ENCODE data around the gene ATN1.

Gene ATN1

DNA sequence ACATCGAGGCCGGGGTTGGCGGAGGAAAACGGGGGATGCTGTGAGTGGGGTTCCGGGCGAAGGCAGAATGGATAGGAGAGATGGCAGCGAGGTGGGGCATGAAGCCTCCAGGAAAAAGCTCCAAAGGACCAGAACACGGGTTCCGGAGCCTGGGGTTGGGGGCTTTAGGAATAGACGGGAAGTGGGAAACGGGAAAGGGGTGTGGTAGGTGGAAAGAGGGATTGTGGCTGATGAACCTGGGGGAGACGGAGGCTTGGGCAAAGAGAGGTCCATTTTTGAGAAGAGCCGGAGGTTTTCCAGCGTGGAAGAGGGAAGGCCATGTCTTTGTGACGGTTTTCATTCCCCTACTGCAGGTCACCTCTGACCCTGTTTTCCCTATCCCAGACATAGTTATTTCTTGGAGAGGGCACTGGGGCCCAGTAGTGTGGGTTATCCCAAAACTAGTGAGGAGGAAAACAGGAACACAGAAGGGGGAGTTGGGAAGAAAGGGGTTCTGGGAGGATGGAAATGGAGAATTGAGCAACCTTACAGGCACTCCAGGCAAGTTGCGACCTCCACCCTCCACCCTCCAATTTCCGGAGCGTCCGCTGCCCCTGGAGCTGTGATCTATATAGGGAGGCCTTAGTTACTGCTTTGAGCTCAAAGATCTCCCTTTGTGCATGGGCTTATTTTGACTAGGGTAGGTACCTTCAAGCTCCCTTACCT lies 1.1 kb downstream of the ATN1 start:
- no peak for DNase-seq

- no peak for DNase-seq
These were observed 2.0 kb downstream of the ATN1 start for GRCh38 chr12:6929466-6930452.

DNA sequence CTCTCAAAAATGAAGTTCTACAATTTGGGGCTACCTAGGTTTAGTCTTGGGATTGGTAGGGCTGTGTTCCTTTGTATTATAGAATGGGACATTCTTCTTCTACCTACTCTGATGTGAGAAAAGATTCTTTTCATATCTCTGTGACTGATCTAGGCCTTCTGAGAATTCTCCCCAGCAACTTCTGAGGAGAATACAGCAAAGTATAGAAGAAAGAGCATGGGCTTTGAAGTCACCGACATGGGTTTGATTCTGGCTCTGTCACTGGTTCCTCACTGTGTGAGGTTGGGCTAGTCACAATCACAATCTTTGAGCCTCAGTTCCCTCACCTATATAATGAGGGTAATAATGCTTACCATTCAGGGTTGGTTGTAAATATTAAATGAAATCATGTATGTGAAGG lies 5.0 kb downstream of the ATN1 start:
- DNase-seq = no peak

DNA sequence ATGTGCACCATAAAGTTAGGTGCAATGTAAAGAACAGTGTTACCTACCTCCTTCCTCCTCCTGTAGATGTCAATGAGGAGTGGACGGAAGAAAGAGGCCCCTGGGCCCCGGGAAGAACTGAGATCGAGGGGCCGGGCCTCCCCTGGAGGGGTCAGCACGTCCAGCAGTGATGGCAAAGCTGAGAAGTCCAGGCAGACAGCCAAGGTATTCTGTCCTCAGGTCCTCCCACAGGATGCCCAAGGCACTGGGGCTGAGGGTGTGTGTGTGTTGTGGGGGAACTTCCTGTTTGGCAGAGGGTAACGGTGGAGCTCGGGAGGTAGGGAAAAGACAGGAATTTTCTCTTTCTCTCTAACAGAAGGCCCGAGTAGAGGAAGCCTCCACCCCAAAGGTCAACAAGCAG lies 6.4 kb downstream of the ATN1 start:
- DNase-seq = no peak

GRCh38 chr12:6935371-6936193 lies 7.8 kb downstream of the ATN1 start:
- DNase-seq = no peak

DNA sequence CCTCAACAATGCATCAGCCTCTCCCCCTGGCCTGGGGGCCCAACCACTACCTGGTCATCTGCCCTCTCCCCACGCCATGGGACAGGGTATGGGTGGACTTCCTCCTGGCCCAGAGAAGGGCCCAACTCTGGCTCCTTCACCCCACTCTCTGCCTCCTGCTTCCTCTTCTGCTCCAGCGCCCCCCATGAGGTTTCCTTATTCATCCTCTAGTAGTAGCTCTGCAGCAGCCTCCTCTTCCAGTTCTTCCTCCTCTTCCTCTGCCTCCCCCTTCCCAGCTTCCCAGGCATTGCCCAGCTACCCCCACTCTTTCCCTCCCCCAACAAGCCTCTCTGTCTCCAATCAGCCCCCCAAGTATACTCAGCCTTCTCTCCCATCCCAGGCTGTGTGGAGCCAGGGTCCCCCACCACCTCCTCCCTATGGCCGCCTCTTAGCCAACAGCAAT lies 8.5 kb downstream of the ATN1 start:
- no peak for DNase-seq

DNA sequence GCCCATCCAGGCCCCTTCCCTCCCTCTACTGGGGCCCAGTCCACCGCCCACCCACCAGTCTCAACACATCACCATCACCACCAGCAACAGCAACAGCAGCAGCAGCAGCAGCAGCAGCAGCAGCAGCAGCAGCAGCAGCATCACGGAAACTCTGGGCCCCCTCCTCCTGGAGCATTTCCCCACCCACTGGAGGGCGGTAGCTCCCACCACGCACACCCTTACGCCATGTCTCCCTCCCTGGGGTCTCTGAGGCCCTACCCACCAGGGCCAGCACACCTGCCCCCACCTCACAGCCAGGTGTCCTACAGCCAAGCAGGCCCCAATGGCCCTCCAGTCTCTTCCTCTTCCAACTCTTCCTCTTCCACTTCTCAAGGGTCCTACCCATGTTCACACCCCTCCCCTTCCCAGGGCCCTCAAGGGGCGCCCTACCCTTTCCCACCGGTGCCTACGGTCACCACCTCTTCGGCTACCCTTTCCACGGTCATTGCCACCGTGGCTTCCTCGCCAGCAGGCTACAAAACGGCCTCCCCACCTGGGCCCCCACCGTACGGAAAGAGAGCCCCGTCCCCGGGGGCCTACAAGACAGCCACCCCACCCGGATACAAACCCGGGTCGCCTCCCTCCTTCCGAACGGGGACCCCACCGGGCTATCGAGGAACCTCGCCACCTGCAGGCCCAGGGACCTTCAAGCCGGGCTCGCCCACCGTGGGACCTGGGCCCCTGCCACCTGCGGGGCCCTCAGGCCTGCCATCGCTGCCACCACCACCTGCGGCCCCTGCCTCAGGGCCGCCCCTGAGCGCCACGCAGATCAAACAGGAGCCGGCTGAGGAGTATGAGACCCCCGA lies 9.1 kb downstream of the ATN1 start:
- DNase-seq = peak; percentile 60

DNA sequence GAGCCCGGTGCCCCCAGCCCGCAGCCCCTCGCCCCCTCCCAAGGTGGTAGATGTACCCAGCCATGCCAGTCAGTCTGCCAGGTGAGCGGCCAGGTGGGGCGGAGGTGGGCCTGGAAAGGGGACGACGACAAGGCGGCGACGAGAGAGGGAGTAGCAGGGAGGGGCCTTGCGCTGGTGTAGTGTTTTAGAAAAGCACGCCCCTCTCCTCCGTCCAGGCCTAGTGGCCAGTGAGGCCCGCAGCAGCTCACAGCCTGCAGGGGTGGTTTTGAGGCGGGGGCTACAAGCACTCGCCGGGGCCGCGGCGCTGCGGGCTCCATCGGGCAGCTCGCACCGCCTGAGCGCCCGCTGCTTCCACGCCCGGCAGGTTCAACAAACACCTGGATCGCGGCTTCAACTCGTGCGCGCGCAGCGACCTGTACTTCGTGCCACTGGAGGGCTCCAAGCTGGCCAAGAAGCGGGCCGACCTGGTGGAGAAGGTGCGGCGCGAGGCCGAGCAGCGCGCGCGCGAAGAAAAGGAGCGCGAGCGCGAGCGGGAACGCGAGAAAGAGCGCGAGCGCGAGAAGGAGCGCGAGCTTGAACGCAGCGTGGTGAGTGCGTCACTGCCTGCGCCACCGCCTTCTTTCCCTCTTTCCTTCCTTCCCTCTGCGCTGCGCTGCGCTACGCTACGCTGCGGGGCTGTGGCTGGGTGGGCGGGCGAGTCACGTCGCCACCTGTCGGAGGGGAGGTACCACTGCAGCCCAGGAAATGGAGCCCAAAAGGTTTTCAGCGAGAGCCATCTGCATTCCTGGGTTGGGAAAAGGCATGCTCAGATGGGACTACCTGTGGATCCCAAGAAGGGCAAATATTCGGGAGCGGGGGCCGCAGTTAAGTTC lies 10.0 kb downstream of the ATN1 start:
- peak; percentile 93 for DNase-seq

GRCh38 chr12:6938353-6939190 lies 10.8 kb downstream of the ATN1 start:
- DNase-seq = no peak

DNA sequence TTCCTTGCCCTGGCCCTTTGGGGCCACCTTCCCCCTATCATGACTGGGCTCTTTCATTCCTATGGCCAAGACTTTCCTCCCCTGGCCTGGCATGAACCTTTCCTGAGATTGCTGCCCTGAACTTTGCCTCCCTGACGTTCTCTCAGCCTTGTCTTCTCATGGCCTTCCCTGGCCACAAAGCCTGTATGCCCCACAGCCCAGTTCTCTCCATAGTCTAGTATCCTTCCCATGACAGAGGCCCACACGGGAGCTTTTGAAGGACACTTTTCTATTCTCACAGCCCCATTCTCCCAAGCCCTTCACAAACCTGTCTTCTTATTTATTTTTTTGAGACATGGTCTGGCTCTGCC lies 11.4 kb downstream of the ATN1 start:
- DNase-seq = no peak

DNA sequence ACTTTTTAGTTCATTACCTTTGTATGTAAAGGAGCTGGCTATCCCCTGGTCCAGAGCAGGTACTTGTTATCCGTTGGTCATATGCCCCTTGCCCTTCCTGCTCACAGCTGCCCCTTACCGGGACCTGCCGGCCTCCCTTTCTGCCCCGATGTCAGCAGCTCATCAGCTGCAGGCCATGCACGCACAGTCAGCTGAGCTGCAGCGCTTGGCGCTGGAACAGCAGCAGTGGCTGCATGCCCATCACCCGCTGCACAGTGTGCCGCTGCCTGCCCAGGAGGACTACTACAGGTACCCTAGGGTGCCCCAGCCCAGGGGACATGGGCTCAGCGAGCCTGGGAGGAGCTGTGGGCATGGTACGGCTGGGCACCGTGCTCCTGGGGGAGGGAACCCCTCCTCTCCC lies 13.5 kb downstream of the ATN1 start:
- DNase-seq = no peak

DNA sequence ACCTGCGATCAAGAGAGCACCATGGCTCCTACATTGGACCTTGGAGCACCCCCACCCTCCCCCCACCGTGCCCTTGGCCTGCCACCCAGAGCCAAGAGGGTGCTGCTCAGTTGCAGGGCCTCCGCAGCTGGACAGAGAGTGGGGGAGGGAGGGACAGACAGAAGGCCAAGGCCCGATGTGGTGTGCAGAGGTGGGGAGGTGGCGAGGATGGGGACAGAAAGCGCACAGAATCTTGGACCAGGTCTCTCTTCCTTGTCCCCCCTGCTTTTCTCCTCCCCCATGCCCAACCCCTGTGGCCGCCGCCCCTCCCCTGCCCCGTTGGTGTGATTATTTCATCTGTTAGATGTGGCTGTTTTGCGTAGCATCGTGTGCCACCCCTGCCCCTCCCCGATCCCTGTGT lies 14.0 kb downstream of the ATN1 start:
- DNase-seq = no peak

DNA sequence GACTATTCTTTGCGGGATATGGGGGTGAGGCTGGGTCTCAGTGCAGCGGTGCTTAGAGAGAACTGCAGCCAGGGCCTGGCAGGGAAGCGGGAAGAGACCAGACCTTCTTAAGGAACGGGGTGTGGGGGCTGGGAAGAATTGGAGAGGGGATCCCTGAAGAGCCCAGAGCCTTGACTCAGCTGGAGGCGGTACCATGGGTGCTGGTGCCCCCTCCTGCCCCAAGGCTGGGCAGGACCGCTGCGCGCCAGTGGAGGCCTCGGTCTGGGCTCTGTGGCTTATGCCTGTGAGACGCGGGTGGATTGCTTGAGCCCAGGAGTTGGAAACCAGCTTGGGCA lies 14.5 kb downstream of the ATN1 start:
- DNase-seq = no peak

DNA sequence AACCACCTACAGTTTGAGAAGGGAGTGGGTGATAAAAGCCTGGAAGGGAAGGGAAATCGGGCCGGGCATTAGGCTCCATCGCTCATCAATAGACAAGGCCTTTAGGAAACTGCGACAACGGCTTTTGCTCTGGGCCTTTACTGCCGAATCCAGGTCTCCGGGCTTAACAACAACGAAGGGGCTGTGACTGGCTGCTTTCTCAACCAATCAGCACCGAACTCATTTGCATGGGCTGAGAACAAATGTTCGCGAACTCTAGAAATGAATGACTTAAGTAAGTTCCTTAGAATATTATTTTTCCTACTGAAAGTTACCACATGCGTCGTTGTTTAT lies 15.6 kb downstream of the ATN1 start:
- peak; percentile 82 for DNase-seq

DNA sequence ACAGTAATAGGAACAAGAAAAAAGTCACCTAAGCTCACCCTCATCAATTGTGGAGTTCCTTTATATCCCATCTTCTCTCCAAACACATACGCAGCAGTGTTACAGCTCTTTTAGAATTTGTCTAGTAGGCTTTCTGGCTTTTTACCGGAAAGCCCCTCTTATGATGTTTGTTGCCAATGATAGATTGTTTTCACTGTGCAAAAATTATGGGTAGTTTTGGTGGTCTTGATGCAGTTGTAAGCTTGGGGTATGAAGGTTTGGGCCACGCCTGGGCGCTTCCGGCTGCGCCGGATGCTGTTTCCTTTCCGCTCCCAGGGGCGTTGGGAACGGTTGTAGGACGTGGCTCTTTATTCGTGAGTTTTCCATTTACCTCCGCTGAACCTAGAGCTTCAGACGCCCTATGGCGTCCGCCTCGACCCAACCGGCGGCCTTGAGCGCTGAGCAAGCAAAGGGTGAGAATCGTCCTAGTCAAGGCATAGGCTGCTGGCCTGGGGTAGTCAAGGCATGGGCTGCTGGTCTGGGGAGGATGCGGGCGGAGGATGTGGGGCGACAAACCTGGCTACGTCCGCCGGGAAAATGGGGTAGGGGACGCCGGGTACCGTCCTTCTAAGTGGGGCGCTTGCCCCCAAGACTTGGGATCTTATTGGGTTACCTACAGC lies 16.1 kb downstream of the ATN1 start, which contains the start of the genes C12orf57 and RNU7-1:
Gene C12orf57 (plus strand): TSS at position 301 of the 659 bp plus-strand sequence. CDS start 100 bp downstream, at position 401.
Gene RNU7-1 (plus strand): TSS at position 95 of the 659 bp plus-strand sequence.
- DNase-seq = peak; percentile 67

GRCh38 chr12:6944381-6945186 lies 16.8 kb downstream of the ATN1 start:
- peak; percentile 90 for DNase-seq

DNA sequence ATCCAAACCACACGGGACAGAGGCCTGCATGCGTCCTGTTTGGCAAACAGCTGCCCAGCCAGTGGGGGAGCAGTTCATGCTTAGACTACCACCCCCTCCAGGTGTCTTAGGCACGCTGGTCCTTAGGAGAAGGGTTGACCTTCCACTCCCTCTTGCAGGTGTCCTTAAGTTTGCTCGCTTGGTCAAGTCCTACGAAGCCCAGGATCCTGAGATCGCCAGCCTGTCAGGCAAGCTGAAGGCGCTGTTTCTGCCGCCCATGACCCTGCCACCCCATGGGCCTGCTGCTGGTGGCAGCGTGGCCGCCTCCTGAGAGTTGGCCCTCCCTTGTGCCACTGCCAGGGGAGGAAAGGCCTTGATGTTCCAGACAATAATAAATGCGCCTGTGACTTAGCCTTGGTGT lies 17.9 kb downstream of the ATN1 start:
- DNase-seq = no peak

DNA sequence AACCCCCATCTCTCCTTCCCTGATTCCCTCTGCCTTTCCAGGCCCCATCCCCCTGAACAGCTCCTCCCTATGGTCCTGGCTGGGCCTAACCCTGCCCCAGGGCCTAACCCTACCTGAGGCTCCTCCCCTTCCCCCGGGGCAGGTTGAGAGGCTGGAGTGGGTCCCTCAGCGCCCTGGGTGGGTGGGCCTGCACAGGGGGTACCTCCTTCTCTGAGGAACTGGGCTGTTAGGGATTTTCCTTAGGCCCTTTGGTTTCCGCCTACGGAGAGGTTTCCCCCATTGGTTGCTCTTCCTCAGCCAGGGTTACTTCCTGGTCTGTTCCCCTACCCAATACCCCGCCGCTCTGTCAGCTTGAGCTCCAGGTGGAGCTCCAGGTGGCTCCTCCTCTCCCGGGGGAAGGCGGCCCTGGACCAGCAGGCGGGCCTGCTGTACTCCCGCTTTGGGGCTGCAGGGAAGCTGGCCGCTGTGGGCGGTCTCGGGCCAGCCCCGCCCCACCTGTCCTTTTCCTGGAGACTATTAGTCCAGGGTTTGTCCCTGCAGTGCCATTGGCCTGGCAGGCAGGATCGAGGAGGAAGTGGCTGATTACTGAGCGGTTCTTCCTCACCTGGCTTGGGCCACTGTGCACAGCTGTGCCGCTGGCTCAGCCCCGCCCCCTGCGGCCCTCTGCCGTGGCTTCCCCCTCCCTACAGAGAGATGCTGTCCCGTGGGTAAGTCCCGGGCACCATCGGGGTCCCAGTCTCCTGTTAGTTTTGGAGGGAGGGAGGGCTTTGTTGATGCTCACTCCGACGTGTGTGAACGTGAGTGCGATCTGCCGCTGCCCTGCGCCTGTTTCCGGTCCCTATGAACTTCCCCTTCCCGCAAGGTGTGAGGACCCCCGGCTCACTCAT lies 18.5 kb downstream of the ATN1 start:
- DNase-seq = peak; percentile 74

Data from CD4-positive, alpha-beta T cell treated with Interleukin-17A for 4 hours (primary cell).